ENCODE measurements around the gene FLNC. TPM values are rescaled to one million over a fixed set of nuclear protein-coding genes. Genes with fewer than 3 reads are reported as not detected.

The FLNC gene
- total and polyA plus RNA-seq, 2 experiments from 2014 or later: 46.6 to 60.7 TPM

- no peaks in the 10 kb centered on the region for H3K9me2 ChIP-seq (replicated peaks; ENCODE audit: insufficient read depth)
- no peaks in the 10 kb centered on the region for H3K36me3 ChIP-seq (replicated peaks; ENCODE audit: insufficient read depth, low read depth)
- no peaks in the 10 kb centered on the region for H3K4me1 ChIP-seq (ENCODE audit: insufficient read depth)
- no peak overlapping the region for H2AFZ ChIP-seq
- H3K4me3 ChIP-seq: no peak overlapping the region
- H3K27ac ChIP-seq: no peak overlapping the region
- no peak for DNase-seq (ENCODE audit: low spot score)
- H3K27me3 ChIP-seq: no peaks in the 10 kb centered on the region
- H4K20me1 ChIP-seq (ENCODE audit: insufficient read depth, poor library complexity, severe bottlenecking): no peaks in the 10 kb centered on the region
- no peaks in the 10 kb centered on the region for H3K9me3 ChIP-seq (ENCODE audit: low read depth)
- 89% methylated on average over 10 of the region's 10 CpGs for WGBS (ENCODE audit: low lambda C conversion rate, missing lambda C conversion rate)
- H3K79me2 ChIP-seq: no peaks in the 10 kb centered on the region
- no peak overlapping the region for H3K4me2 ChIP-seq
- no peak for TF ChIP-seq EZH2phosphoT487 (IDR thresholded peaks at IDR 0.05; ENCODE audit: low read depth, severe bottlenecking, unreplicated experiment)
- no peak for TF ChIP-seq CTCF (IDR thresholded peaks at IDR 0.05; ENCODE audit: poor library complexity)
- TF ChIP-seq EZH2 (IDR thresholded peaks at IDR 0.05; ENCODE audit: borderline replicate concordance): no peak
These were observed 51.4 kb downstream of the FLNC start for GRCh38 chr7:128881458-128882125.

GRCh38 chr7:128882134-128882533 is 51.9 kb downstream of the FLNC start:
- TF ChIP-seq CTCF (IDR thresholded peaks at IDR 0.05; ENCODE audit: poor library complexity) (no peak), EZH2phosphoT487 (IDR thresholded peaks at IDR 0.05; ENCODE audit: low read depth, severe bottlenecking, unreplicated experiment) (no peak), EZH2 (IDR thresholded peaks at IDR 0.05; ENCODE audit: borderline replicate concordance) (no peak)
- H3K9me2 ChIP-seq (replicated peaks; ENCODE audit: insufficient read depth): no peaks in the 10 kb centered on the region

GRCh38 chr7:128883622-128884448 is 53.6 kb downstream of the FLNC start:
- Histone ChIP-seq H3K27ac (no peak overlapping the region), H3K4me3 (no peak overlapping the region), H4K20me1 (ENCODE audit: insufficient read depth, poor library complexity, severe bottlenecking) (no peaks in the 10 kb centered on the region), H3K9me3 (ENCODE audit: low read depth) (no peaks in the 10 kb centered on the region), H3K4me2 (no peak overlapping the region), H3K4me1 (ENCODE audit: insufficient read depth) (no peaks in the 10 kb centered on the region), H2AFZ (no peak overlapping the region), H3K36me3 (replicated peaks; ENCODE audit: insufficient read depth, low read depth) (no peaks in the 10 kb centered on the region), H3K79me2 (no peaks in the 10 kb centered on the region), H3K9me2 (replicated peaks; ENCODE audit: insufficient read depth) (no peaks in the 10 kb centered on the region), H3K27me3 (no peaks in the 10 kb centered on the region)
- DNase-seq (ENCODE audit: low spot score): peak; percentile 90
- WGBS (ENCODE audit: low lambda C conversion rate, missing lambda C conversion rate): 52% methylated on average over 19 of the region's 19 CpGs
- no peak for TF ChIP-seq EZH2phosphoT487 (IDR thresholded peaks at IDR 0.05; ENCODE audit: low read depth, severe bottlenecking, unreplicated experiment)
- peak; percentile 97 for TF ChIP-seq CTCF (IDR thresholded peaks at IDR 0.05; ENCODE audit: poor library complexity)

More at GRCh38 chr7:128882134-128882533, 51.9 kb downstream of the FLNC start:
- H4K20me1 ChIP-seq (ENCODE audit: insufficient read depth, poor library complexity, severe bottlenecking): no peaks in the 10 kb centered on the region
- H3K79me2 ChIP-seq: no peaks in the 10 kb centered on the region
- no peaks in the 10 kb centered on the region for H3K36me3 ChIP-seq (replicated peaks; ENCODE audit: insufficient read depth, low read depth)
- H3K9me3 ChIP-seq (ENCODE audit: low read depth): no peaks in the 10 kb centered on the region
- H3K27me3 ChIP-seq: no peaks in the 10 kb centered on the region
- DNase-seq (ENCODE audit: low spot score): no peak
- H3K4me3 ChIP-seq: no peak overlapping the region
- no peak overlapping the region for H3K27ac ChIP-seq
- H3K4me2 ChIP-seq: no peak overlapping the region
- H2AFZ ChIP-seq: no peak overlapping the region
- 88% methylated on average over 8 of the region's 8 CpGs for WGBS (ENCODE audit: low lambda C conversion rate, missing lambda C conversion rate)
- H3K4me1 ChIP-seq (ENCODE audit: insufficient read depth): no peaks in the 10 kb centered on the region

Data from hepatocyte (in vitro differentiated cells).